Duodenal mucosa (tissue), 2 donors: Measurements from ENCODE around the gene EVA1B.

ENCODE experiments used
- H3K27ac ChIP-seq: one replicate; pipeline ENCODE4 v1.7.0; 2013; ENCODE audit warnings: low read depth, low read length
- H3K27me3 ChIP-seq, 2 donors: one replicate each; pipeline ENCODE4 v1.7.0; 2013; ENCODE audit warnings: low read length in 2 of 2, control low read depth in 1 of 2; ENCODE audit not compliant: insufficient read depth in 2 of 2, control insufficient read depth in 1 of 2
- H3K36me3 ChIP-seq, 2 donors: one replicate each; pipeline ENCODE4 v1.7.0; 2013; ENCODE audit warnings: low read length in 2 of 2, control low read depth in 1 of 2; ENCODE audit not compliant: insufficient read depth in 2 of 2, control insufficient read depth in 1 of 2
- H3K4me1 ChIP-seq, 2 donors: one replicate each; pipeline ENCODE4 v1.7.0; 2013; ENCODE audit warnings: low read length in 2 of 2, control low read depth in 1 of 2; ENCODE audit not compliant: insufficient read depth in 2 of 2, control insufficient read depth in 1 of 2
- H3K4me3 ChIP-seq, 2 donors: one replicate each; pipeline ENCODE4 v1.7.0; 2013; ENCODE audit warnings: low read length in 2 of 2, low read depth in 1 of 2
- H3K9ac ChIP-seq, 2 donors: one replicate each; pipeline ENCODE4 v1.7.0; 2013; ENCODE audit warnings: low read length in 2 of 2, low read depth in 1 of 2
- H3K9me3 ChIP-seq, 2 donors: one replicate each; pipeline ENCODE4 v1.7.0; 2013; ENCODE audit warnings: low read length in 2 of 2, control low read depth in 1 of 2; ENCODE audit not compliant: control insufficient read depth in 1 of 2

EVA1B gene

GRCh38 chr1:36329817-36330216 is 6.4 kb upstream of the EVA1B start:
- no peaks in the 10 kb centered on the region for H3K9me3 ChIP-seq
- no peaks in the 10 kb centered on the region for H3K36me3 ChIP-seq
- no peak overlapping the region for H3K4me3 ChIP-seq
- H3K4me1 ChIP-seq = peaks cover 0 to 7% of the 10 kb centered on the region in 2 donors
- peaks cover 0 to 3% of the 10 kb centered on the region in 2 donors for H3K27me3 ChIP-seq
- no peak overlapping the region for H3K27ac ChIP-seq
- no peak overlapping the region for H3K9ac ChIP-seq

GRCh38 chr1:36328713-36329112 is 5.3 kb upstream of the EVA1B start:
- Histone ChIP-seq H3K9me3 (no peaks in the 10 kb centered on the region), H3K36me3 (no peaks in the 10 kb centered on the region), H3K4me3 (no peak overlapping the region), H3K27me3 (peaks cover 4 to 8% of the 10 kb centered on the region in 2 donors), H3K9ac (no peak overlapping the region), H3K4me1 (peaks cover 4 to 18% of the 10 kb centered on the region in 2 donors), H3K27ac (no peak overlapping the region)

- H3K4me3 ChIP-seq = no peak overlapping the region
These were observed 4.6 kb upstream of the EVA1B start for GRCh38 chr1:36328088-36328480.

DNA sequence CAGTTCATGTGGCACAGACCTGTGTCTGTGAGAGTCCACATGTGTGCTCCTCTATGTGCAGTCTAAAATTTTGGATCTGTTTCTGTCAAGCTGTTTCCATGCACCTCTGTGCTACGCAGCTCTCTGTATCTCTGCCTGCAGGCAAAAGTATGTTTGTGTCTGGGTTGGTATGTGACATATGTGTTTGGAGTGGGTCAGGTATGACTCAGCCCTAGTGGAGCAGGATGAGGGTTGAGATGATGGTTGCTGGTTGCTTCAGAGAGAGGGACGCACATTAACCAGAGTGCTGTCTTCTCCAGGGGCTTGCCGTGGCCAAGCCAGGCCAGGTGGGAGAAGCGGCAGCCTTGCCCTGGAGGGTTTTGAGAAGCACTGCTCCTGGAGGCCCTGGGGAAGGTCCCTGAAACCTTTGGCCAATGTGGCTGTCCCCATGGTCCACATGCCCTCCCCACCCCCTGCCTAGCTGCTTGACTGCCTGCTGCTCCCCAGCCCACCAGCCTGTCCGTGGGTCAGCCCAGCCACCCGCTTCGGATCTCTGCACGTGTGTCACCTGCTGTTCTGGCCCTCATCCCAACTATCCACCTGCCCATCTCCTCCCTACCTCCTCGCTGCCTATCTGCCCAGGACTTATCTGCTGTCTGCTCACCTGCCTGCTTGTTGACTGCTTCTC is 4.1 kb upstream of the EVA1B start:
- H3K4me3 ChIP-seq = no peak overlapping the region
- H3K36me3 ChIP-seq = no peaks in the 10 kb centered on the region
- no peaks in the 10 kb centered on the region for H3K9me3 ChIP-seq
- no peak overlapping the region for H3K27ac ChIP-seq
- peaks cover 5 to 23% of the 10 kb centered on the region in 2 donors for H3K4me1 ChIP-seq
- H3K9ac ChIP-seq = no peak overlapping the region
- peaks cover 4 to 11% of the 10 kb centered on the region in 2 donors for H3K27me3 ChIP-seq

More at GRCh38 chr1:36328088-36328480, 4.6 kb upstream of the EVA1B start:
- Histone ChIP-seq H3K4me1 (peaks cover 5 to 20% of the 10 kb centered on the region in 2 donors), H3K36me3 (no peaks in the 10 kb centered on the region), H3K27ac (no peak overlapping the region), H3K9me3 (no peaks in the 10 kb centered on the region), H3K9ac (no peak overlapping the region), H3K27me3 (peaks cover 4 to 8% of the 10 kb centered on the region in 2 donors)

DNA sequence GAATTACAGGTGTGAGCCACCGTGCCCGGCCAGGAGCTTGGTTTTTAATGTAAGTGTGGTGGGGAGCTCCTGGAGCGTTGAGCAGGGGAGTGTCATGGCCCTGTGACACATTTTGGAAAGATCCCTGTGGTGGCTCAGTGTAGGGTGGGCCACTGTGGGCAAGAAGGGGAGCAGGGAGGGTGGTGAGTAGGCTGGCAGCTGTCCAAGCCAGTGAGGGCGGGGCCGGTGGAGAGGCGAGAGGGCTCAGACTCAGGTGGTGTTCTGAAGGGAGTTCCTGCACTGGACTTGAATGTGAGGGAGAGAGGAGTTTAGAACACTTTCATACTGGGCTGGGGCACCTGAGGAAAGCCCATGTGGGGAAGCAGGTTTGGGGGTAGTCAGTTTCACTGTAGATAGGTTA is 3.1 kb upstream of the EVA1B start:
- Histone ChIP-seq H3K9me3 (no peaks in the 10 kb centered on the region), H3K9ac (no peak overlapping the region), H3K27me3 (peaks cover 10 to 11% of the 10 kb centered on the region in 2 donors), H3K36me3 (no peaks in the 10 kb centered on the region), H3K4me3 (no peak overlapping the region), H3K27ac (no peak overlapping the region), H3K4me1 (peaks cover 7 to 30% of the 10 kb centered on the region in 2 donors)

DNA sequence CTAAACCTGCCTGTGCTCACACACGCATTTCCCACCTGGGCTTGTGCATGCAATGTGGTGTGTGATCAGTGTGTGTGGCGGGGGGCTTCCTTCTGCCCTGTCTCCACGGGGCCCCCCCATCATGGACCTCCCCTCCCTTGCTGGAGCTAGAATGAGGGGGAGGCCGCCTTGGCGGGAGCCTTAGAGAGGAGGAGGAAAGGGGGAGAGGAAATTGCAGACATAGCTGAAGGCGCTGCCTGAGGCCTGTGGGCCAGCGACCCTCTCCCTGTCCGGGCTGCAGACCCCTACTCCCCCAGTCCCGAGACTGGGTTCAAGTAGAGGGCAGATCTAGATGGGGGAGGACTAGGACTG is 883 bp upstream of the EVA1B start:
- H3K9ac ChIP-seq = no peak overlapping the region
- H3K27ac ChIP-seq = peak overlapping the region; percentile 11
- peaks cover 11 to 12% of the 10 kb centered on the region in 2 donors for H3K27me3 ChIP-seq
- H3K36me3 ChIP-seq = no peaks in the 10 kb centered on the region
- H3K9me3 ChIP-seq = no peaks in the 10 kb centered on the region
- peaks cover 12 to 43% of the 10 kb centered on the region in 2 donors for H3K4me1 ChIP-seq
- no peak overlapping the region for H3K4me3 ChIP-seq

DNA sequence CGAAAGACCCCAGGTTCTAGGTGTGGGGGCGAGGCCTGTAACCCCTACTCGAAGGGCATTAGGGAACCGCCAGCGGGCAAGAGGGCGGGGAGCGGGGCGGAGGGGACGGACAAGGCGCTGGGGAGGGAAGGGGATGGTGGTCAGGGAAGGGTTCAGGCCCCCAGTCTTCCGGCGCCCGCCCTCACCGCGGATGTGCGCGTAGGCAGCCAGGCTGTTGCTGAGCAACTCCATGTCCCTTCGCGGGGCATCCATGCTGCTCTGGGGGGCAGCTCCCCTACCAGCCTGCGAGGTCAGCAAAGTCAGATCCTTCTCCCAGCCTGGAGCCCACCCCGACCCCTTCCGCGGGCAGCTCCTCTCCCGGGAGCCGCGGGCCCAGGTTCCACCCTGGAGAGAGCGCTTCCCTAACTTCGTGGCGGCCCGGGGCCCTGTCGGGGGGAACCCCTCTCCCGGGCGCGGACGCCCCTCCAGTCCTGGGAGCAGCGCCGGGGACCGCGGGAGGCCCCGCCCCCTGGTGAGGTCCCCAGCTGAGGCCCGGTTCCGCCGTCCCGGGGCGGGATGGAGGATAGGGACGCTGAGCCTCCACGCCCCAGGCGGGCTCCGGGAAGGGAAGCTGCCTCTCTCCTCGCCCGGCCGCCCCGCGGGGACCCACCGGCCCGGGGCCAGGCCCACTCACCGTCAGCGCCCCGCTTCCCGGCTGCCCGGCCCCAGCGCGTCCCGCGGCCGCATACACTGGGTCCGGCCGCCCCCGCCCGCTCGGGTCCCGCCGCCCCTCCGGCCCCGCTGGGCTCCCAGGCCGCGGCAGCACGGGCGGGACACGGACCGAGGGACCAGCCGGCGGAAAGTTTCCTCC is 434 bp downstream of the EVA1B start:
- Histone ChIP-seq H3K4me3 (peak overlapping the region; percentile 65 to 71), H3K9ac (peak overlapping the region; percentile 47 to 54), H3K4me1 (peaks cover 12 to 36% of the 10 kb centered on the region in 2 donors), H3K9me3 (no peaks in the 10 kb centered on the region), H3K27ac (peak overlapping the region; percentile 70), H3K36me3 (no peaks in the 10 kb centered on the region), H3K27me3 (peaks cover 11 to 12% of the 10 kb centered on the region in 2 donors)

DNA sequence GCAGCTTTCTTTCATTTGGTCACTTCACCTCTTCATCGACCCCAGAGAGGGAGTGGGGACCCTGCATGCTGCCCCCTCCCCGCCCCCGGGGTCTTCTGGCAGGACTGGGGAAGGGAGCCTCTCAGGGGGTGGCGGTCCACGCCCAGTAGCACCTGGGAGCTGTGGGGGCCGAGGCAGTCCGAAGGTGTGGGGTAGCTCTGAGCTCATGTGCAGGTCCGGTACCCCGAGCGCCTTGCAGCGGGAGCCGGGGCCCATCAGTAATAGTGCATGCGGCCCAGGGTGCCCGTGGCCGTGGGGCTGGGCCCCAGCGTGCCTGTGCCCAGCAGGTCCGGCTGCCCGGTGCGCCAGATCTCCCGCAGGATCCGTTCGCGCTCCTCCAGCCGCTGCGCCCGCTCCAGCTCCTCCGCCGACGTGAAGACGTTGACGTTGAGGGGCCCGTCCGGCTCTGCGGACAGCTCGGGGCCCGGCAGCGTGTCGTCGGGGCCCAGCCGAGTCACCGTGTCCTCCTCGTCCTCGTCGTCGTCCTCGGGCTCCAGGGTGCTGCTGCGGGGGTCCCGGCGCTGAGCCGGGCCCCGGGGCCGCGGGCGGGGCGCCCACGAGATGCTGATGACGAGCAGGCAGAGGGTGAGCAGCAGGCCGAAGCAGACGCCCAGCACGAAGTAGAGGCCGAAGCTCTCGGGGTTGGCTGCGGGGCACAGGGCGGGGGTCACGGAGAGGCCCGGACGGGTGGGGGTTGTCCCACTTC is 1.2 kb downstream of the EVA1B start:
- Histone ChIP-seq H3K27ac (peak overlapping the region; percentile 70), H3K9me3 (no peaks in the 10 kb centered on the region), H3K9ac (no peak overlapping the region)

GRCh38 chr1:36321119-36321951 is 2.1 kb downstream of the EVA1B start:
- peak overlapping the region; percentile 6 for H3K27ac ChIP-seq
- peaks cover 12 to 36% of the 10 kb centered on the region in 2 donors for H3K4me1 ChIP-seq
- H3K4me3 ChIP-seq = peak overlapping the region; percentile 61 to 68
- no peaks in the 10 kb centered on the region for H3K9me3 ChIP-seq
- H3K36me3 ChIP-seq = no peaks in the 10 kb centered on the region
- H3K9ac ChIP-seq = peak overlapping the region; percentile 25 to 47
- H3K27me3 ChIP-seq = peaks cover 11 to 12% of the 10 kb centered on the region in 2 donors

More for the DNA sequence above, 1.2 kb downstream of the EVA1B start:
- peak overlapping the region; percentile 65 to 71 for H3K4me3 ChIP-seq
- H3K27me3 ChIP-seq = peaks cover 11 to 12% of the 10 kb centered on the region in 2 donors
- peaks cover 12 to 36% of the 10 kb centered on the region in 2 donors for H3K4me1 ChIP-seq
- H3K36me3 ChIP-seq = no peaks in the 10 kb centered on the region
